Left forelimb (tissue), 1 donor: ENCODE data around the gene TADA2A.
"Not testable (repeated sequence)": the region's sequence is repeated elsewhere in the genome, so short reads cannot be mapped to it uniquely, and the experiment has no call there.

Experiments used
- DNase-seq: peaks from one replicate; pipeline ENCODE4 v3.0.0-alpha.2; 2018; ENCODE audit warnings: low spot score

TADA2A gene

GRCh38 chr17:37400505-37400904, 6.2 kb upstream of the TADA2A start:
- DNase-seq, result no peak

GRCh38 chr17:37405522-37405921, 1.2 kb upstream of the TADA2A start:
- not testable (repeated sequence) for DNase-seq

DNA sequence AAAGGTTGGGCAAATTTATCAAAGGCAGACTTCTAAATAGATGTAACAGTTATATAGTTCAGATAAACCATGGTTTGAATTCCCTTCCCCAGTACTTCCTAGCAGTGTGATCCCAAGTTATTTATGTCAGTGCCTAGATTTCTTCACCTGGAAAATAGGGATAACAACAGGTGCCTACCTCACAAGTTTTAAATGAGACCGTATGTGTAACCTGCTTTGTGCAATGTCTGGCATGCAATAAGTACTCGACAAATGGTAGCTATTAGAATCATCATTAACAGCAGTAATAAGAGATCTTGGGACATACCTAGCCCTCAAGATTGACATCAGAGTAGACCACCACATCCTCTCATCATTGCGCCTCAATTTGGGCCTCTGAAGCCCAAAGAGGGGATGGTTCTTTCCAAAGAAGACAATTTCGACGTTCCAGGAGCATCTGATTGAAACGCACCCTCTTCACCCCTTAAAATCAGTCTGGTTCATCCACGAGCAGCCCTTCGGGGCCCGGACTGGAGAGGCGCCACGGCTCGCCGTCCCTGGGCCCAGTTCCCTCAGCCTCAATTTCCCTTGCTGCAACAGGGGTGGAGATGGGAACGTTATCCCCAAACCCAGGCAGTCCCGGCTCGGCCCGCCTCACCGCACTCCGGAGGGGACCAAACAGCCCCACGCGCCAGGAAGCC, 591 bp upstream of the TADA2A start:
- no peak for DNase-seq

DNA sequence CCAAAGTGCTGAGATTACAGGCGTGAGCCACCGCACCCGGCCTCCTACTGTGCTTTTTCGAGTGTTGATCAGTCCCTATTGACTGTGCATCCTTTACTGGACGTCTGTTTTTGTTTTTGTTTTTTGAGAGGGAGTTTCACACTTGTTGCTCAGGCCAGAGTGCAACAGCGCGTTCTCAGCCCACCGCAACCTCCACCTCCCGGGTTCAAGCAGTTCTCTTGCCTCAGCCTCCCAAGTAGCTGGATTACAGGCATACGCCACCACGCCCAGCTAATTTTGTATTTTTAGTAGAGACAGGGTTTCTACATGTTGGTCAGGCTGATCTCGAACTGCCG, 1.4 kb downstream of the TADA2A start:
- DNase-seq, result not testable (repeated sequence)

DNA sequence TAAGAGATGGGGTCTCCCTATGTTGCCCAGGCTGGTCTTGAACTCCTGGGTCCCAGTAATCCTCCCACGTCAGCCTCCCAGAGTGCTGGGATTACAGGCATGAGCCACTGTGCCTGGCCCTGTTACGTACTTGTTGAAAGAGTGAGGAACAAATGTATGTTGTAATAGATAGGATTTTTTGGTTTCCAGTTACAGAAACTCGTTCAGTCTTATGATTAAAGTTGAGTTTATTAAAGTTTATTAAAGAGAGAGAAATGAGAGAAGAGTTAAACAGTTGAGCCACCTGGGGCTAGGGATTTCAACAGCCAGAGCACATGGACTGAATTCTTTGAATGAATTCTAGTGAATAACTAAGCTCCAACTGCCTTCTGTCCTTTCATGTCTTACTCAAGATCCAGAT, 3.7 kb downstream of the TADA2A start:
- DNase-seq, result no peak

DNA sequence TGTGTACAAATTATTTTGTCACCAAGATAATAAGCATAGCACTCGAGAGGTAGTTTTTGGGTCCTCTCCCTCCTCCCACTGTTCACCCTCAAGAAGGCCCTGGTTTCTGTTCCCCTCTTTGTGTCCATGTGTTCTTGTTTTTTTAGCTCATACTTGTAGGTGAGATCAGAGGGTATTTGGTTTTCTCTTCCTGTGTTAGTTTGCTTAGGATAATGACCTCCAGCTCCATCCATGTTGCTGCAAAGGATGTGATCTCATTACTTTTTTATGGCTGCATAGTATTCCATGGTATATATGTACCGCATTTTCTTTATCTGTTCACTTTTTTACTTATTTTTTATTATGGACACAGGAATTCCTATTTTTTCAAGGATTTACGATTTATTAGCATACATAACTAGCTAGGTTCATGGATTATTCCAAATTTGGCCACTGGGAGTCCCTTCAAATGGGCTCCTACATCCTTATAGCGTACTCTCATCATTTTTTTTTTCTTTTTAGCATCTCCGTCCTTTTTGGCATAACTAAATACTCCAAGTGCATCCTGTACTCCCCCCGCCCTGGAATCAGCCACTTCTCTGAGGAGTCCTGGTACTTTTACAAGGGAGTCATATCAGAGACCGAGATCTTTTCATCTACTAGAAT, 7.3 kb downstream of the TADA2A start:
- no peak for DNase-seq

DNA sequence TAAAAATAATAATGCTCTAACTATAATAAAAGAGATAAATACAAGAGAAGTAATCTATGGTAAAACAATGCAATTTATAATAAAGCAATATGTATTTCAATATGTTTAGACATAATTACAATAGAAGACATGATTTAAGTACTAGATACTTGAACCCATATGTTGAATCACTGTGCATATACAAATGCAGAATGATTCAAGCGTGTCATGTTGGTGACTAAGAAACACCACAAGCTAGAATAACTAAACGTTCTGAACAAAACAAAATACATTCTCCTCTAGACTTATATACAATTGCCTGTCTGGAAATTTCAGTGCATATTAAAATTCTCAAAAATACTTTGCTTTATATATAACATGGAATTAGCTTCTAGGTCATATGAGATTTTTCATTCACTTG, 11.2 kb downstream of the TADA2A start:
- DNase-seq, result no peak

DNA sequence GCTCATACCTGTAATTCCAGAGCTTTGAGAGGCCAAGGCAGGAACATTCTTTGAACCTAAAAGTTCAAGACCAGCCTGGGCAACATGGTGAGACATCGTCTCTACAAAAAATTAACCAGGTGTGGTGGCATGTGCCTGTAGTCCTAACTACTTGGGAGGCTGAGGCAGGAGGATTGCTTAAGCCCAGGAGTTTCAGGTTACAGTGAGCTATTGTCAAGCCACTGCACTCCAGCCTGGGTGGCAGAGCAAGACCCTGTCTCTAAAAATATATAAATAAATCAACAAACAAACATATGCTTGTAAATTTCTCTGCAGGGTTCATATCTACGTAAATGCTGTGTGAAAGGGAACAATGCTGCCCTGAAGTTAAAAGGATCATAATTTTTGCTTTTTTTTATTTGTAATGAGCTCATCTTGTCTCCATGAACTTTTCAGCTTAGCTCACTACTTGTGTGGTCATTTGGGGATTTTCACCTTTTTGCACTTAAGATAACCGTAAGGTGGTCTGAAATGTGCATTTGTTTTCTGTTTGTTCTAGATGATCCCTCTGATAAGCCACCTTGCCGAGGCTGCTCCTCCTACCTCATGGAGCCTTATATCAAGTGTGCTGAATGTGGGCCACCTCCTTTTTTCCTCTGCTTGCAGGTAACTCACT, 16.4 kb downstream of the TADA2A start:
- no peak for DNase-seq

DNA sequence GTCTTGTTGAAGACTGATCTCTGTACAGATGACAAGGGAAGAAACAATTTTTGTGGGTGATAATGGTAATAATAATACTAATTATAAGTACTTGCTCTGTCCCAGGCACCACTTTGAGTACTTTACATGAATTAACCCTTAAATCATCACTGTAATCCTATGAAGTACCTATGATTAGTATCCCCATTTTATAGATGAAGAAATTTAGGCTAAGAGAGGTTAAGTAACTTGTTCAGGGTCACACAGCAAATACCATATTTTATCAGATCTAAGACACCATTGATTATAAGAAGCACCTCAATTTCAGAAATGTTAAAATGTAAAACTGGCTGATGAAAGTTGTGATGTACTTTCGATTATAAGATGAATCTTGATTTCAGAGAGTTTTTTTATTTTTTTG, 18.6 kb downstream of the TADA2A start:
- no peak for DNase-seq

DNA sequence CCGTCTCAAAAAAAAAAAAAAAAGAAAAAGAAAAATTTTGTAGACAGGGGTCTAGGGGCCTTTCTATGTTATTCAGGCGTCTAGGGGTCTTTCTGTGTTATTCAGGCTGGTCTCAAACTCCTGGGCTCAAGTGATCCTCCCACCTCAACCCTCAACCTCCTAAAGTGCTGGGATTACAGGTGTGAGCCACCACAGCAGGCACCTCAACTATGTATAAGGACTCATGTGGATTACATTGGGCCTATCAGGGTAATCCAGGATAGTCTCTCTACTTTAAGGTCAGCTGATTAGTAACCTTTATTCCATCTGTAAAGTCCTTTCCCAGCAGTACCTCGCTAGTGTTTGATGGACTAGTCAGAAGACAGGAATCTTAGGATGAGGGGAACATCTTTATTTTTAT, 22.4 kb downstream of the TADA2A start:
- DNase-seq, result no peak

- no peak for DNase-seq
These were observed 22.8 kb downstream of the TADA2A start for GRCh38 chr17:37429453-37429852.

DNA sequence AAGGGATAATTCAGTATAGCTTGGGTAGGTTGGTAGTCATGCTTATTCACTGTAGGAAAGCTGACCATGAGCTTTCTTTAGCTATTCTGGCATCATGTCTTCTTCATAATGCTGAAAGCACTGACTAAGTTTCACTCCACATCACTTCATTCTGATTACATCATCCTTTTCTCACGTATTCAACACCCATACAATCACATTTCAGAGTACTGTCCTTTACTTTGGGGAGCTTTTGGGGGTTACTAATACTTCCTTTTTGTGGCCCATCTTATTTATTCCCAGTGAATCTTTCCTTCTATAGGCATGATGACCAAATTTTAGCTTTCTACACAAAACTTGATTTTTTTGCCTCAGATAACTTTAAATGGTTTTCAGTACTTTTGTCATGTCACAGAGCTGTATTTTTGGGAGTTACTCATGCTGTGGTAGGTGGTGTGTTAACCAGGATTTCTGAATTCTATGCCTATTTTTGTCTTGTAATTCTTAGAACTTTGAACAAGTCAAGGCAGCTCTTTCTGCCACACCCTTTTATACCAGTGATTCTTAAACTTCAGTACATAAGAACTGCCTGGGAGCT, 23.5 kb downstream of the TADA2A start:
- no peak for DNase-seq

DNA sequence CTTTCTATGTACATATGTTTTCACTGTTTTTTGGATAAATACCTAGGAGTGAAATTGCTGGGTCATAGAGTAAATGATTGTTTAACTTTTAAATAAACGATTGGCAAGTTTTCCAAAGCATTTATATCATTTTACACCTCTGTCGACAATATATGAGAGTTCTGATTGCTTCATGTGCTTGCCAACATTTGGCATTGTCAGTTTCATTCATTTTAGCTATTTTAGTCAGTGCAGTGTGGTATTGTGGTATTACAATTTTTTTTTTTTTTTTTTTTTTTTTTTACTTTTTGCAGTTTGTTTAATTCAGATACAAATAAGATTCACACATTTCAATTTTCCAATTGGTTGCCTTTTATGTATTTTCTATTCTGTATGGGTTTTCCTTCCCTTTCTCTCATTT, 26.0 kb downstream of the TADA2A start:
- no peak for DNase-seq

DNA sequence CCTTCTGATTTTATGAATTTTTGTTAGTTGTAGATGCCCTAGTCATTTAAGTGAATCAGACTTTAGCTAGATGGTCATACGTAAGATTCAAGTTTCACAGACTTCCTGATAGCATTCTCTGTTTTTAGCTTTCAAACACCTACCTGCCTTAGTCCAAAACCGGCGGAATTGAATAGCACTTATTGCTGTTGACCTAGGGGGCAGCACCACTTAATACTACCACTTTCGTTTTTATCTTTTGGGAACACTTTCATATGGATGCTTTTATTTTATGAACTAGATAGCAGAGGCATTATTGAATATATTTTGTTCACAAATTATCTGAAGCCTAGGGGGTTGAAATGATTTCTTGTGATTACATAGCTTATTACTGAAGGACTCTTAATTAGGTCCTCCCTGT, 31.5 kb downstream of the TADA2A start:
- no peak for DNase-seq

- DNase-seq, result no peak
These were observed 33.7 kb downstream of the TADA2A start for GRCh38 chr17:37440424-37440823.

DNA sequence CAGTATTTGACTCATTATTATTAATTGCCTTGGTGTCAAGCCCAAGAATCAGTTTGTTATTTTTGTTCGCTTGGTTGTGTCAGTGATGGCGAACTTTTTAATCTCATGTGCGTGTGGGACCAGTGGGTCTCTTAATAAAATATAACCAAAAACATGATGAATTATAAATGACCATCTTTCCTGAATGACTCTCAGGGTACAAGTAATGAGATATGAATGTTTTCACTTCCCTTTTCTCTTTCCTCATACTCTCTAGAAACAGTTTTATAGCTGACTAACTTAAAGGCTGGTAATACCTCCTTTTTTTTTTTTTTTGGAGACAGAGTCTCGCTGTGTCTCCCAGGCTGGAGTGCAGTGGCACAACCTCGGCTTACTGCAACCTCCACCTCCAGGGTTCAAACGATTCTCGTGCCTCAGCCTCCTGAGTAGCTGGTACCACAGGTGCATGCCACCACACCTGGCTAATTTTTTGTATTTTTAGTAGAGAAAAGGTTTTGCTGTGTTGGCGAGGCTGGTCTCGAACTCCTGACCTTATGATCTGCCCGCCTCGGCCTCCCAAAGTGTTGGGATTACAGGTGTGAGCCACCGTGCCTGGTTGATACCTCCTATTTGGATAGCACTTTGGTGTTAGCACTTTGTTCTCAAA, 34.8 kb downstream of the TADA2A start:
- DNase-seq, result not testable (repeated sequence)

DNA sequence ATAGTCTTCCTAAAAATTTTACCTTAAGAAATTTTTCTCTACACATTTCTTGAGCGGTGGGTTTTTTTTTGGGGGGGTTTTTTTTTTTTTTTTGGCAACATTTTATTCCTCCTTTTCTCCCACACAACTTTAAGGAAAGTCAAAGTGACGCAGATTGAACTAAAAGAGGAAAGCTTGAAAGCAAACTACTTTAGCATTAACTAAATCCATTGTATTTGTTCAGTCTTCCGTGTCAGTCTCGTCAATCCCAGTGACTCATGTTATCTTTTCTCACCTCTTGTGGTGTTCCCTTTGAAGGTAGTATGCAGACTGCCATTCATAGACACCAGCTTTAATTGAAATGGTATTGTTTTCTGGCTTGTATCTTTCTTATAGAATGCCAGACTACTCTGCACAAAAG, 39.3 kb downstream of the TADA2A start:
- no peak for DNase-seq

- DNase-seq, result no peak
These were observed 41.0 kb downstream of the TADA2A start for GRCh38 chr17:37447641-37448040.

DNA sequence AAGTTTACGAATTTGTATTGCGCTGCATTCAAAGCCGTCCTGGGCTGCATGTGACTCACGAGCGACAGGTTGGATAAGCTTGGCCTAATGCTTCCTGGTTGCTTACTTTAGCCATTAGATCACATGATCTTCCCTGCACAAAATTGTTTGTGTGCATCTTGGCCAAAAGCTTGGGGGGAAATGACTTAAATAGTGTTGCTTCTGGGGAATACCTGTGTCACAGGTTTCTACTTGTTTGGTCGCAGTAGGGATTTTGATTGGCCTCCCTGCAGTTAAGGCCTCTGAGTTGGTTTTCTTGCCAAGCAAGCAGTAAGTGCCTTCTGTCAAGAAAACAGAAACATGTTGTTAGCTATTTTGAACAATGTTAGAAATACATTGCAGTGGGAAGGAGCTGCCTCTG, 43.4 kb downstream of the TADA2A start:
- no peak for DNase-seq

- not testable (repeated sequence) for DNase-seq
These were observed 51.1 kb downstream of the TADA2A start for GRCh38 chr17:37457801-37458200.

- DNase-seq, result no peak
These were observed 52.1 kb downstream of the TADA2A start for GRCh38 chr17:37458805-37459204.

GRCh38 chr17:37461668-37462067, 55.0 kb downstream of the TADA2A start:
- no peak for DNase-seq

DNA sequence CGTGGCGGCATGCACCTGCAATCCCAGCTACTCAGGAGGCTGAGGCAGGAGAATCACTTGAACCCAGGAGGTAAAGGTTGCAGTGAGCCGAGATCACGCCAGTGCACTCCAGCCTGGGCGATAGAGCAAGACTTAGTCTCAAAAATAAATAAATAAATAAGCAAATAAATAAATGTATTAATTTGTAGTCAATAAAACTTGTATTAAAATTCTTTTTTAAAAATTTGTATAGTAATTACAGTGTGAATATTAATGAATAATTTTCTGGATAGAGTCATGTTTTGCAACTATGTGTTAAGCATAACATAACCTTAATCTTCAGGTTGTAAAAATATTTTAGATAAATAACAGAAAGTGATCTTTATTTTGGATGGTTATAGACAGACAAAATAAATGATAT, 55.8 kb downstream of the TADA2A start:
- DNase-seq, result no peak
